ENCODE data around the gene SDC3. TPM values are rescaled to one million over a fixed set of nuclear protein-coding genes. Genes with fewer than 3 reads are reported as not detected.

SDC3 gene
- total and polyA plus RNA-seq, 4 donors = 21.2 to 41.8 (median 23.7) TPM

DNA sequence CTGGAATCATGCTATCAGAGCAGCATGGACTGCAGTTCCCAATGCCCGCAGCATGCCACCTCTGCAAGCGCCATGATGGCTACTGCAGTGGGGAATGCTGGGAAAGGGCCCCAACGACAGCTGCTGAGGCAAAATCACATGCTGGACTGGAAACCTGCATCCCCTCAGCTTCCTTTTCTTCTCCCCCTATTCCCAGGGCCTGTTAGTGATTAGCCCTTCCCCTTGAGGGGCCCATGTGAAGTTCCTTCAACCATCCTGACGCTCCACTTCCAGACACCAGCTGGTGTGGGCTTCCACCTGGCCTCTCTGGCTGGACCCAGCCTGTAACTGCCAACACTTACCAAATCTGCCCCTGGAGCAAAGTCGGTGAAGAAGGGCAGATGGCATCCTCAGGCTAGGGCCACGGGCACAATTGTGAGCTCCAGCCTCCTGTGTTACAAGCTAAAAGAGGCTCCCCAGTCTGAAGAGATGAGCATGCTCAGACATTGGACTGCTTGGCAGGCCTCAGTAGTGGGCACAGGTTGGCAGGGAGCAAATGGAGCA lies 22.1 kb upstream of the SDC3 start:
- H3K4me3 ChIP-seq = no peak overlapping the region
- TF ChIP-seq, protein P1, sequence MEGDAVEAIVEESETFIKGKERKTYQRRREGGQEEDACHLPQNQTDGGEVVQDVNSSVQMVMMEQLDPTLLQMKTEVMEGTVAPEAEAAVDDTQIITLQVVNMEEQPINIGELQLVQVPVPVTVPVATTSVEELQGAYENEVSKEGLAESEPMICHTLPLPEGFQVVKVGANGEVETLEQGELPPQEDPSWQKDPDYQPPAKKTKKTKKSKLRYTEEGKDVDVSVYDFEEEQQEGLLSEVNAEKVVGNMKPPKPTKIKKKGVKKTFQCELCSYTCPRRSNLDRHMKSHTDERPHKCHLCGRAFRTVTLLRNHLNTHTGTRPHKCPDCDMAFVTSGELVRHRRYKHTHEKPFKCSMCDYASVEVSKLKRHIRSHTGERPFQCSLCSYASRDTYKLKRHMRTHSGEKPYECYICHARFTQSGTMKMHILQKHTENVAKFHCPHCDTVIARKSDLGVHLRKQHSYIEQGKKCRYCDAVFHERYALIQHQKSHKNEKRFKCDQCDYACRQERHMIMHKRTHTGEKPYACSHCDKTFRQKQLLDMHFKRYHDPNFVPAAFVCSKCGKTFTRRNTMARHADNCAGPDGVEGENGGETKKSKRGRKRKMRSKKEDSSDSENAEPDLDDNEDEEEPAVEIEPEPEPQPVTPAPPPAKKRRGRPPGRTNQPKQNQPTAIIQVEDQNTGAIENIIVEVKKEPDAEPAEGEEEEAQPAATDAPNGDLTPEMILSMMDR (IDR thresholded peaks at IDR 0.05; ENCODE audit: control extremely low read depth, extremely low read depth) = no peak
- no peak overlapping the region for H3K9ac ChIP-seq (ENCODE audit: insufficient read depth in 1 of 2, low read length in 2 of 2)
- H3K4me1 ChIP-seq (ENCODE audit: control insufficient read depth in 5 of 5, insufficient read depth in 5 of 5, low read length in 5 of 5) = no peaks in the 10 kb centered on the region
- H3K36me3 ChIP-seq (ENCODE audit: control insufficient read depth in 4 of 4, insufficient read depth in 4 of 4, low read length in 4 of 4) = peaks cover 10 to 28% (median 25%) of the 10 kb centered on the region in 4 donors
- 71 to 77% methylated on average over 6 of the region's 6 CpGs for WGBS, 2 donors
- H3K27ac ChIP-seq (ENCODE audit: low read depth in 1 of 2, low read length in 1 of 2) = no peak overlapping the region
- no peaks in the 10 kb centered on the region for H3K27me3 ChIP-seq (ENCODE audit: control insufficient read depth in 3 of 3, insufficient read depth in 3 of 3, low read length in 2 of 3)
- ATAC-seq (ENCODE audit: insufficient read depth, low FRiP score) (no peak), DNase-seq (no peak)
- H3K9me3 ChIP-seq (ENCODE audit: control insufficient read depth in 4 of 4, insufficient read depth in 3 of 4, low read length in 3 of 4) = no peaks in the 10 kb centered on the region

DNA sequence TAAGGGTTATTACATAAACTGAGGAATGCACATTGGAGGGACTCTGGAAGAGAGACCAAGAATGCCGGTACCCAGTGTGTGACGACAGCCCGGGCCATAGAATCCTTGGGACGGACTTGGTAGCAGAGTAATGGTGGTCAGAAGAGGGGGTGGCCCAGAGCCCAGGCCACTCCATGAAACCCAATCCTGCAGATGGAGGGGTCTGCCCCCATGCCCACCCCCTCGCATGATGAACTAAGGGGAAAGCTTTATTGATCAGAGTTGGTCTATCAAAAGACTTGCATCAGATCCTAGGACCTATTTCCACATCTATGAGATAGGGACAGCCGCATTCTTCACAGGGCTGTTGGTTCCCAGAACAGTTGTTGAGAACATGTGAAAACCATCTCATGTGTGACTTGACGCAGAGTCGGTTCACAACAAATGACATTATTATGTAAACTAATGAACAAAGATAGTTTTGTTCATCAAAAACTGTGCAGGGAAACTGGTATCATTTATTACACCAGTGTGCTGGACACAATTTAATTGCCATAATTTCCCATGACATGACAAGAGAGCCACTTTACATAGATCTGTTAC lies 21.5 kb upstream of the SDC3 start:
- no peak overlapping the region for H3K4me3 ChIP-seq
- TF ChIP-seq, protein P1 (IDR thresholded peaks at IDR 0.05; ENCODE audit: control extremely low read depth, extremely low read depth) = no peak
- H3K9ac ChIP-seq (ENCODE audit: insufficient read depth in 1 of 2, low read length in 2 of 2) = no peak overlapping the region
- H3K27ac ChIP-seq (ENCODE audit: low read depth in 1 of 2, low read length in 1 of 2) = no peak overlapping the region
- 76 to 86% methylated on average over 8 of the region's 8 CpGs for WGBS, 2 donors
- no peak for ATAC-seq (ENCODE audit: insufficient read depth, low FRiP score)
- no peaks in the 10 kb centered on the region for H3K27me3 ChIP-seq (ENCODE audit: control insufficient read depth in 3 of 3, insufficient read depth in 3 of 3, low read length in 2 of 3)
- DNase-seq = no peak
- H3K4me1 ChIP-seq (ENCODE audit: control insufficient read depth in 5 of 5, insufficient read depth in 5 of 5, low read length in 5 of 5) = no peaks in the 10 kb centered on the region
- H3K36me3 ChIP-seq (ENCODE audit: control insufficient read depth in 4 of 4, insufficient read depth in 4 of 4, low read length in 4 of 4) = peaks cover 6 to 24% (median 24%) of the 10 kb centered on the region in 4 donors
- H3K9me3 ChIP-seq (ENCODE audit: control insufficient read depth in 4 of 4, insufficient read depth in 3 of 4, low read length in 3 of 4) = no peaks in the 10 kb centered on the region

DNA sequence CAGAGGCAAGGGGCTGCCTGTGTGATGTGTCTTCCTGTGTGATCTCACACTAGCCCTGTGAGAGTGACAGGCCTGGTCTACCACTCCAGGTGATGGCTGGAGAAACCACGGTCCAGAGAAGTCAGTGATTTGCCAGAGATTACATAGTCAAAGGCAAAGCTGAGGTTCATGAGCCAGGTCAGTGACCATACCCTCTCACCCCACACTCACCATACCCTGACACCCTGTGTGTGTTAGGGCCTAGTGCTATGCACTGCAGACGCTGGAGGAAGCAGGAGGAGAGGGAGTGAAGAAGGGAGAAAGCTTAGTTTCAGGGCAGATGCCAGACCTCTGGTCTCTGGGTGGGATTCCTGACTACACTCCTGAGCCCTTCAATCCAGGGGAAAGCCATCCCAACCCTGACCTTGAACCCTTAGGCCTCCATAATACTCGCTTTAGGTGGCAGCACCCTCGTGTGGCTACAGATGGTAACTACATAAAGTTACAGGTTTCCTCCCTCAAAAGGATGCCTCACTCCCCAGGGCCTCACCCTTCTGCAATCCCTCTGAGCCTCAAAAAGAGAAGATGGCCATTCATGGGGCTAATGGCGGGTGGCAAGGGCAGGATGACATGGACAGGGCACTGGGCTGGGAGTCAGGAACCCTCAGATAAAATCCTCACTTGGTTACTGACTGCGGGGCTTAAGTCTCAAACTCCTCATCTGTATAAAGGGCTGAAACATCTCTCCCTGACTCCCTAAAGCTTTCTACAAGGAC lies 20.8 kb upstream of the SDC3 start:
- Histone ChIP-seq H3K4me3 (no peak overlapping the region), H3K4me1 (ENCODE audit: control insufficient read depth in 5 of 5, insufficient read depth in 5 of 5, low read length in 5 of 5) (no peaks in the 10 kb centered on the region), H3K9ac (ENCODE audit: insufficient read depth in 1 of 2, low read length in 2 of 2) (no peak overlapping the region), H3K27ac (ENCODE audit: low read depth in 1 of 2, low read length in 1 of 2) (no peak overlapping the region), H3K9me3 (ENCODE audit: control insufficient read depth in 4 of 4, insufficient read depth in 3 of 4, low read length in 3 of 4) (no peaks in the 10 kb centered on the region), H3K36me3 (ENCODE audit: control insufficient read depth in 4 of 4, insufficient read depth in 4 of 4, low read length in 4 of 4) (peaks cover 4 to 20% (median 17%) of the 10 kb centered on the region in 4 donors), H3K27me3 (ENCODE audit: control insufficient read depth in 3 of 3, insufficient read depth in 3 of 3, low read length in 2 of 3) (no peaks in the 10 kb centered on the region)
- WGBS, 2 donors = 49 to 53% methylated on average over 6 of the region's 6 CpGs
- TF ChIP-seq, protein P1 (IDR thresholded peaks at IDR 0.05; ENCODE audit: control extremely low read depth, extremely low read depth) = peak; percentile 32
- DNase-seq = peak in 2 of 3 donors; percentile 30 to 39
- ATAC-seq (ENCODE audit: insufficient read depth, low FRiP score) = peak; percentile 83

Data from lung (tissue), 12 donors.